CD4-positive, alpha-beta T cell treated with Interleukin-15 for 4 hours (primary cell): ENCODE results near the gene TEAD1.

Experiments
- DNase-seq: peaks from one replicate; pipeline ENCODE4 v3.0.0-alpha.2; 2020; ENCODE audit warnings: low spot score

TEAD1 gene

DNA sequence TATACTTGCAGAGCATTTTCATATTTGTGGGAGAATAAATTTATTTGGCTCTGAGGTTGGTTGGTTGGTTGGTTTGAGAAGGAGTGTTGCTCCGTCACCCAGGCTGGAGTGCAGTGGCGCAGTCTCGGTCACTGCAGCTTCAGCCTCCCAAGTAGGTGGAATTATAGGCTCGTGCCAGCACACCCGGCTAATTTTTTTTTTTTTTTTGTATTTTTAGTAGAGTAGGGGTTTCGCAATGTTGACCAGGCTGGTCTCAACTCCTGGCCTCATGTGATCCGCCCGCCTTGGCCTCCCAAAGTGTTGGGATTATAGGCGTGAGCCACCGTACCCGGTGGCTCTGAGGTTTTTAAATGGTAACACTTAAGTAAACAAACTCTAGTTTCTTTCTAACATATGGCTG, 161.1 kb downstream of the TEAD1 start:
- DNase-seq, result no peak

DNA sequence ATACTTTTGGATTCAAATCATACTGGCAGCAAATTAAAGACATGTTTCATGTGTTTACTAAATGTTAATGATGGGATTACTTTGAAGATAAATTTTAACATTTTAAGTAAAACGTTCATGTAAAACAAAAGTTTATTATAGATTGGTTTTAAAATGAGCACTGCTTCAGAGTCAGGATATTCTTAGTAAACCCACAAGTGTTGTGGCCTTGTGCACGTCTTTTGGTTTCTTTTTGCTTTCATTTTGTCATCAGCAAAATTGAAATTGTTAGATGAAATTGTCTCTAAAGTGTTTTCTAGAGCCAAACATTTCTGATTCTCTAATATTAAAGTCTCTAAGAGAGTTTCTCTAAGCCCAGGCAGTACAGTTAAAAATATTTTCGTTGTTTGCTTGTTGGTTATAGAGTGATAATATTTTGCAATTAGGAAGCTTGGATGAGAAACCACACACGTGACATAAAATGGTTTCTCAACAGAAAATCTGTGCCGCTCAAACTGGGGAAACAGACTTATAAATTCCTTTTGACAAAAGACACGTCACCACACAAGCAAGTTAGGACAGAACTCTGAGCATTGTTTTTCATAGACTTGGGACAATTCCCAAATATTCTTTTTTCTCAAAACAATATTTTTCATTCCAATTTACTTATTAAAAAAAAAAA, 164.4 kb downstream of the TEAD1 start:
- DNase-seq, result no peak

DNA sequence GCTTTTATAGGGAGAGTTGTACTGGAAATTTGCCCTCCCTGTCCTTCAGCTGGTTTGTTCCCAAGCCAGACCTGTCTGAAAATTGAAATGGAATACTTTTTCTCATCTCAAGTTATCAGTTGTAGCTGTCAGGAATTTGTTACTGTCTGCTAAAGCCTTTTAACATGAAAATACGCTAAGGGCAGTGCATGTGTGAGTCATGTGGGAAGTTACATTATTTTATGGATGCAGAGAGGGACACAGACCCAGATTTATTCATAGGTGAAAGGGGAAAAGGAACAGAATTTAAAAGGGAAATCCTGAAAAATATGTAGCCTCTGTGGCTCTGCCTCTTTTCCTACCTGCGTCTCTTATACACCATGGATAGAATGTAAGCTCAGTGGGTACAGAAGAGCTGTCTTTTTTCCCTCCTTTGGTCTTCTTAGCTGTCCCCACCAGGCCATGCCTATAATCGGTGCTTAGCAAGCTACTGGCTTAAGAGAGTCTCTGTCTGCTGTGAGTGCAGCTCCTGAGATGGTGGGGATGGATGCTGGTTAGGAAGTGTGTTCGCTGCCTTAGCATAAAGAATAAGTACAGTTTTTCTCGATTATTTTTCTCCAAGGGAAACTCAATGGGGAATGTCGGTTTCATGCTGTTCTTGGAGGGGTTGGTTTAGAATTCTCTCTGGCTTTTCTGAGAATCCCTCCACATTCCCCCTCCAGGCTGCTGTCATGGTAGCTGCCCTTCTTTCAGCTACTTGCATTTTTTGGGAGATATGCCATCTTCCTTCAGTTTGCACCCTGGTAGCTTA, 166.8 kb downstream of the TEAD1 start:
- DNase-seq, result no peak

DNA sequence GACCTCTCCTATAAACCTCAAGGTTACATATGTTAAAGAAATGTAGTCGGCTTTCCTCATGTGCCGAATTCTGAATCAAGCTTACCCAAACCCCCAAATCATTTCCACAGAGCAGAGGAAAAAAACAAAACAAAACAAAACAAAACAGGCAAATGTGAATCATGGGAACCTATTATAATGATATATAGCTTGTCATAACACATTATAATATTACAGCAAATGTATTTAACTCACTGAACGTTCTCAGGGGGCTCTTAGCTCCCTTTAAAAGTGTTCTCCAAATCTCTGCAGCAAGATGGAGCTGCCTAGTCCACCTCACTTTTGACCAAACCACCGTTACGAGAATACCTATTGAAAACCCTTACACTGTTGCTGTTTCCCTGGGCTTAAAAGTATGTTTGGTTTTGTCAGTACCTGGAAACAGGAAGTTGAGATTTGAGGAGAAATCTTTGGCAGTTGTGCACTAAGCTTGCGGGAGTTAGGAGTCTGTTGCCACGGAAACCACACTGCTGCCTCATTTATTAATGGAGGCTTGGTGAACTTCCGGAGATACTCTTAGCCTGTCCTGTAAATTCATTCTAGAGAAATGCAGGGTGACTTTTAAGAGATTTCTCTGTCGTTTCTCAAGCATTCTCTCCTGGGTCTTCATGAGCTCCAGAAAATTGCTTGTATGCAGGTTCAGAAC, 167.9 kb downstream of the TEAD1 start:
- DNase-seq, result no peak

DNA sequence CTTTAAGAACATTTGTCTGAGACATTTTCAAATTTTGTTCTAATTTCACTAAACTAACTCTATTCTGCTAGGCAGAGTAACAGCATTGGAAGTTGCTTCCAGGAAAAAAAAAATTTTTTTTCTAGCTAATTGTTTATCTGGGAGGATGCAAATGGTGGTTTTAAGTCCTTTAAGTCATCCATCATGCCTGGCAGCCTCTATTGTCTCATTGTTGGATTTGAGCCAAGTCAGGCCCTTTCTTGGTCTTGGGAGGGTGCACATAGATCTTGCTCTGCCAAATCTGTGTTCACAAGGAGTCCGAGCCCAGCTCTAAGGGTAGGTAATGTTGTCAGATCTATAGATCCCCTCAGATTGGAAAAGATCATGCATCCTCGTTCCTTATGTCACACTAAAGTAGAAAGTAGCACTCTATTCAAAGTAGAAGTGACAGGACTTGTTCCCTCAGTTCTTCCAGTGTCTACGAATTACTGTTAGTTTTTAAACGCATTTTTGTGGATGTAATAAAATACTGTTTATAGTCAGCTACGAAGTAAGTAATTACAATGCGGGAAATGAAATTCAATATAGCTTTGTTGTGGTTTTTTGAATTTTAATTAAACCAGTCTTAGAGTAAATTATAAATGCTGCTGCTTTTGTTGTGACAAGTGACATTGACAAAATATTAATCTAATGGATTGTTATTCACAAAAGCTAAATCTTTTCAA, 168.9 kb downstream of the TEAD1 start:
- DNase-seq, result no peak

DNA sequence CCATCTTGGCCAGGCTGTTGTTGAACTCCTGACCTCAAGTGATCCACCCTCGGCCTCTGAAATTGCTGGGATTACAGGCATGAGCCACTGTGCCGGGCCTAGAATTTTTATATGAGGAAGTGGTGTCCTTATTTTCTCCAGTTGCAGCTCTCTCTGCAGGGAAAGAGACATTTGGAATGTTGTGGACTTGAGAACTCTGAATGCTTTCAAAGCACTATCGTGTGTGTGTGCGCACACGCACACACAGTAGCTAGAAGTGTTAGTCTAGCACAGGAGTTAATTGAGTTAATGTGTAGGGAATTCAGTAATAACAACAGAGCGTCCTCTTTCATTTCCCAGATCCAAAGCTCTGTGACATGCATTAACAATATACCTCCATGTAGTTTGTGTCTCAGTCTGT, 170.9 kb downstream of the TEAD1 start:
- no peak for DNase-seq

DNA sequence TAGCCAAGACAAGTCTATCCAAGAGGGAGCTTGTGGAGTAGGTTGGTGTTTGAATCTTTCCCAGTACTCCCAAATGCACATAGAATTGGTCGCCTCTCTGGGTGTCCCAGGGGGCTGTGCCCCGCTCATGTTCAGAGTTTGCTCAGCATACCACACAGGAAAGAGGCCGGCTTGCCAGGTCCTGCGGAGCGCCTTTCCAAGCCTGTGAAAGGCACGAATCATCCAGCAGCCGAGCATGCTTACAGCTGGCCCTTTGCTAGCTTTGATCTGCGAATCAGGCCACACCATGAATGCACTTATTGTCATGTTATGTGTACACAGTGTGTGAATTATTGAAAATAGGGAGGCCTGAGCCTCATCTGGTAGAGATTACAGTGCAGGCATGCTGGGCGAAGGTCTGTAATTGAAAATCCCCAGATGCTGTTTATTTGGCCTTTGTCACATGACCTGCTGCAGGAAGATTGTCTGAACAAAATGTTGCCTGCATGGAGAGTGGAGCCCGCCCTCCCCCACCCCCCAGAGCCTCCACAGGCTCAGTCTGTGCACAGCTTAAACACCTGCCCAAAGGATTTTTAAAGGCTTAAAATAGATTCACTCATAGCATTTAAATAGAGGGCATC, 171.6 kb downstream of the TEAD1 start:
- no peak for DNase-seq

DNA sequence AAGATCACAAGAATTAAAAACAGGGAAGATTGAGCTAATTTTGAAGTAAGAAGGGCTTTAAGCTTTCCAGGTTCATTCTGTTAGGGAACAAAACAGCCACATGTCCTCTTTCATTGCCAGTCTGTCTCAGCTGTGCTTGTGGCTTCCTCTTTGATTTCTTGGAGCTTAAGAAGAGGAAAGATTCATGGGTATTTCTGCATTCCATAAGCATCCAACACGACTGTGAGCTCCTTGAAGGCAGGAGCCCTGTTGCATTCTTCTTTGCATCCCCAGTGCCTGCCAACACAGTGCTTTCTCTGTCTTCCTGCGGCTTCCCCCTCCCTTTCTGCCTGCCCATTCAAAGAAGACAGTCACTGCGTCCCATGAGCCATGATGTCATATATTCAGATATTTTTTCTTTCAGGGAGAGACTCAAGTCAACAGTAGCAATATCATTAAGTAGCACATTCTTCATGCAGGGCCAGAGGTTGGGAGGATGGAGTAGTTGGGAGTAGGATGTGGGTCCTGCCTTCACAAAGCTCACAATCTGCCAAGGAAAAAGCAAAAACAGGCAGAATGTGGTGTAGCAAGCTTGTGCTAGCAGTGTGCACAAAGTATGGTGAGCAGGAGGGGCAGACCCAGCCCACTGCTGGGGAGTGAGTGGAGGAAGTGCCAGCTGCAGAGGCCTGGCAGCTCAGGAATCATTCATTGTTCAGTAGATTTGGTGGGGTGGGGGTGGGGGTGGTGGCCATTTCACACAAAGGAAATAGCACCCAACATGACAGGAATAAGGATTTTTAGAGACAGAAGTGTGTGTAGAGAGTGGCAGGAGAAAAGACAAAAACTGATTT, 172.8 kb downstream of the TEAD1 start:
- no peak for DNase-seq

DNA sequence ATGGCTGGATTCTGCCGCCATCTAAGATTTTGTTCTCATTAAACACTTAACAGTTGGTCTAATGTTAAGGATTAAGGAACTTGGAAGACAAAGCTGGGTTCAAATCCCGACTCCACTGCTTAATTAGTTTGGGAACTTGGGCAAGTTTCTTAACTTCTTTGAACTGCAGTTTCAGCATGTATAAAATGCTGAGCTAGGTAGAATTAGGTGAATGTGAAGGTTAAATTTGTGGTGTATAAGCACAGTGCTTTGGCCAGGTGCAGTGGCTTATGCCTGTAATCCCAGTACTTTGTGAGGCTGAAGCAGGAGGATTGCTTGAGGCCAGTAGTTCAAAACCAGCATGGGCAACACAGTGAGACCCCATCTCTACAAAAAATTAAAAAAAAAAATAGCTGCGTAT, 174.2 kb downstream of the TEAD1 start:
- no peak for DNase-seq

DNA sequence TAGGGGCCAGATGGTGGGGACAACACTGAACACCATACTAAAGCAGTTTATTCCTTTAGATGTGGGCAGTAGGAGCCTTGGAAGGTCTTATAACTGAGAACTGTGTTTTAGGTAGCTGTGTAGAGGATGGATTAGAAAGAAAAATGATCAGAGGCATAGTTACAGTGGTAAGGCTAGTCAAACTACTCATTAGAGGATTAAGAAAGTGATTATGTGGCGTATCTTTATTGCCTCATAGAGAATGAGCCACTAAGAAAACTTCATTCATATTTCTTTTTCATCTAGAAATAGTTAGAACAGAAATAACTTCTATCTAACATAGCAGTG, 179.1 kb downstream of the TEAD1 start:
- no peak for DNase-seq

DNA sequence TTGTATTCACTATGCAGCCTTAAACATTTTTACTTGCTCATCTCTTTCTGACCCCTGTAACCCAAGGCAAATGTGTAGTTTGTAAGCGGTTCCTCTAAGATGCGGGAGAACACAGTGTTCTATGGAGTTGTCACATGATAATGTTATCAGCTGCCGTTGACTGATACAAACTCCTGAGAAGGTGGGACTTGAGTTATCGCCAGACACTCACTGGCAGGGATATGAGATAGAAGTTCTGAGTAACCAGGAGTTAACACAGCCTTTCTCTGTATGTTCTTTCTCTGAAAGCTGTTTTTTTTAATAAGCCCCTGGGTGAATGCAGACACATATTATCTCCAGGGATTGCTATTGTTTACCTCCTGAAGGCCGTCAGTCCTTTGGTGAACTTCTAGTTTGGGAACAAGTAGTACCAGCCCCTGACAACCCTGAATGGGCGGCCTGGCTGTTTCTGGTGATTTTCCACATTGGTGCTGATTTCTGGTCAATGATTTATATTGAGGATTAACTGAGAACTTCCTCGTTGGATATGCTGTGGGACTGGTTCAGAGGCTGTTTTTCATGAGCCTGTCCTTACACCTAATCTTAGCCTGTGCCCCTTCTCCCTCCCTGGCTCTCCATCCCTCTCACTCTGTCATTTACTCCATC, 179.6 kb downstream of the TEAD1 start:
- DNase-seq, result no peak

DNA sequence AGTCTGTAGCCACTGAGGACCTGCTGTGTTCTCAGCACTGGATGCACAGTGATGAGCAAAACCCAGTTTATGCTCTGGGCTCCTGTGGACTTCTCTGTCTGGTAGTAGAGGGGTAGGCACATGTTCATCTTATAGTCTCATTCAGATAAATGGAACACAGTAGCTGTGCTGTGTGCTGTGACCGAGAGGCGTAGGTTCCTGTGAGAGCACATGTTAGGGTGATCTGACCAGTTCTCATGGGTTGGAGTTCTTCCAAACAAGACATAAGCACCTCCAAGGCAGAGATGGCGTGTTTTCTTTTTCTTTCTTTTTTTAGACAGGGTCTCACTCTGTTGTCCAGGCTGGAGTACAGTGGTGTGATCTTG, 180.1 kb downstream of the TEAD1 start:
- no peak for DNase-seq

DNA sequence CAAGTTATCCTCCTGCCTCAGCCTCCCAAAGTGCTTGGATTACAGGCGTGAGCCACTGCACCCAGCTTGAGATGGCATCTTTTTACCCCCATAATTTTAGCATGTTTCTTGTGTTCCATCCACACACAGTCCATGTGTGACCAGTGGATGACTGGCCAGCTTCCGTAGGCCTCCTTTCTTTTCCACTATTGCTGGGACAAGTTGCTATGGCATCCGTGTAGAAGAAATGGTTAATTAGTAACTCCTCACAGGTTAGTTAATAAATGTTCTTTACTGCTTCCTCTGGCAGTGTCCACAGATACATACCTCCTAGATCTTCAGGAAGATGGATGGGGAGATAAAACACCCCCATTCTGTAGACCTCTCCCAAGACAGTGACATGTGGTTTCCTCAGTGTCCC, 180.6 kb downstream of the TEAD1 start:
- DNase-seq, result no peak

DNA sequence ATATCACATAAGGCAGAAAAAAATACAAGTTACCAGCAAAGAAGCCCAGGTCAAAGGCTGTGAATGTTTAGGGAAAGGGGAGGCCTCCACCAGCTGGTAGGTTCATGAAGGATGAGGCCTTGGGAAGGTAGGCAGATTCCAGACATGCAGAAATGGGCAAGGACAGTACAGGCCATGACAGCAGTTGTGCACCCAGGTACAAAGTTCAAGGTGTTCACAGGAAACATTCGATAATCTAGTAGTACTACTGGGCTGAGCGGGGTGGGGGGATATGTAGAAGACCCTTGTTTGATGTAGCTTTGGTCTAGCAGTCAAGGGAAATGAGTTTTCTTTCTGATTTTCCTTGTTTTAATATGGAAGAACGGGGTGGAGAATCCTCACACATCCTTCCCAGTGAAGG, 182.1 kb downstream of the TEAD1 start:
- DNase-seq, result no peak

DNA sequence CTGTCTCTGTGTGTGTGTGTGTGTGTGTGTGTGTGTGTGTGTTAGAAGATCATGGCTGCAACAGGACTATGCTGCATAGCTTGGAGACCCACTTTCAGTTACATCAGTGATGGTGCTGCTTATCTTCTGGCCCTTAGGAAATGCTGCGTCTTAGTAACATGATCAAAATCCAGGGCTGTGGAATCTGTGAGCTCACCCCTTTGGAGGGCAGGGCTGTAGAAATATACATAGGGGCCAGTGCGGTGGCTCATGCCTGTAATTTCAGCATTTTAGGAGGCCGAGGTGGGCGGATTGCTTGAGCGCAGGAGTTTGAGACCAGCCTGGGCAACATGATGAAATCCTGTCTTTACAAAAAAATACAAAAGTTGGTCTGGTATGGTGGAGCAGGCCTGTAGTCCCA, 183.4 kb downstream of the TEAD1 start:
- no peak for DNase-seq

DNA sequence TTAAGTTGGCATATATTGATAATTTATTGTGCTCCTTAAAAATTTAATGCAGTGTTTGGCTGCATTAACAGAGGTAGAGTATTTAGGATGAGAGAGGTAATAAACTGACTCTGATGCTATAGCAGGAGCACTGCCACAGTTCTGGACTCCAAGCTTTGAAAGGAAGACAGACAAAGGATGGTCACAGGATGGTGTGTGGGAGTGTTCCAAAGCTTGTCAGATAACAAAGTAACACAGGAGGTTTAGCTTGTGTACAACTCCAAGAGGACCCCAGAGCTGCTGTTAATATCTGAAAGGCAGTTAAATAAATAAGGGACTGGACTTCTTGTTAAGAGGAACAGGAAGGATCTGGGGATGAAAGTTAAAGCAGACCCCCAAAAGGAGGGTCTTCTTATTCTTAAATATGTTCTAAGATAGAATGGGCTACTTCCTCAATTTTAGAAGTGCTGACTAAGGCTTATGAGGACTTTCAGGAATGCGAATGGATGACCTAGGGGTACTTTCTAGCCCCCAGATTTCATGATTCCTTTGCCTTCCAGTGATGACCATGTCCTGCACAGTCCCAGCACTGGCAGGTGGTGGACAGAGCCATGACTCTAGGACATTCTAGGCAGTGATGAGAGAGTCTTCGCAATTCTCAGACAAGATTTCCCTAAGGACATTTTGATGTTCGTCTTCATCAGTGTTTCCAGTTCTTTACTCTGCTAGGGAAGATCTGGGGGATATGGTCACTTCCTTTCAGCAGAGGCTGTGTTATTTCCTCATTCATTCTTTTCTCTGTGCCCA, 185.8 kb downstream of the TEAD1 start:
- no peak for DNase-seq

DNA sequence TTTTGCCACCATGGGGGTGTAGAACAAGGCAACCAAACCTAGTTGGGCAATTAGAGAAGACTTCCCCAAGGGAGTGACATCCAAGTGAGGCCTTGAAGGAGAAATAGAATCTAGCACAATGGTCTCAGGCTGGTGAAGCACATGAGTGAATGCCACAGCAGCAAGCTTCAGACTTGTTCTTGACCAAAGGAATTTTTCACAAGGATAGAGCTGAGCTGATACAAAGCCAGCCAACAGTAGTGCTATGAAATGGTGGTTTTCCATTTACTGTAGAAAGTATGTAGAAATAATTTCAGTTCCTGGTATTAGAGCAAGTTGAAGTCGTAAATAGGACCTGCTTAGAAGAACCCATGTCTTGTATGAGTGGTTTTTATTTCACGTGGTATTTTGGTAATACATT, 186.6 kb downstream of the TEAD1 start:
- no peak for DNase-seq

DNA sequence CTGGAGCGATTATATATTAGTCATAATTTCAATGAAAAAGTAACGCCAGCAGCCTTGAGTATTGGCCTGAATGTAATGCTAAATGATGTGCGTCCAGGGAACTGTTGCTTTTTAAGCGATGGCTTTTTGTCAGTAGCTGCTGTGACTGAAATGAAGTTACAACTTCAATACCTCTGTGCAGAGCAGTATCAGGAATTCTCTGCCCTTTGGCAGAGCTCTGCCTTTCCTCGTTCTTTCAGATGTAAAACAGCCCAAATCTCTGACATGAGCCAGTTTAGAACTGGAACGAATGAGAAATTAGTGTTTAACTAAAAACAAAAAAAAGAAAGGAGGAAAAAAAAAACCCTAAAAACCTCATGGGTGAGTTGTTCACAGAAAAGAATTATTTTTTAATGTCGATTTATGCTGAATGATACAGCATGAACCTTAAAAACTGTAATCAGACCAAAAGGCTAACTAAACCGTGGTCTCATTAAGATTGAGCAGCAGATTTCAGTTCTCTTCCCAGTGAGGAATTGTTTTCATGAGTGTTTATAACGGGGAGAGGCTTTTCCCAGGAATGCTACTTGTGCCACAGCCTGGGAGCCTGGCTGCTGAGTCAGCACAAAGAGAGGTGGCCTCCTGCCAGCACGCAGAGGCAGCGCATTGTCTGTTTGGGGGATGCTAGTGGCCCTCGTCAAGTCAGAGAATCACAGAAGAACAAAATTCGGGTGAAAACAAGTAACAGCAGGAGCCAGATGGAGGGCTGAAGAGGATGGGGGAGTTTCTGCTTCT, 188.7 kb downstream of the TEAD1 start:
- DNase-seq, result no peak

DNA sequence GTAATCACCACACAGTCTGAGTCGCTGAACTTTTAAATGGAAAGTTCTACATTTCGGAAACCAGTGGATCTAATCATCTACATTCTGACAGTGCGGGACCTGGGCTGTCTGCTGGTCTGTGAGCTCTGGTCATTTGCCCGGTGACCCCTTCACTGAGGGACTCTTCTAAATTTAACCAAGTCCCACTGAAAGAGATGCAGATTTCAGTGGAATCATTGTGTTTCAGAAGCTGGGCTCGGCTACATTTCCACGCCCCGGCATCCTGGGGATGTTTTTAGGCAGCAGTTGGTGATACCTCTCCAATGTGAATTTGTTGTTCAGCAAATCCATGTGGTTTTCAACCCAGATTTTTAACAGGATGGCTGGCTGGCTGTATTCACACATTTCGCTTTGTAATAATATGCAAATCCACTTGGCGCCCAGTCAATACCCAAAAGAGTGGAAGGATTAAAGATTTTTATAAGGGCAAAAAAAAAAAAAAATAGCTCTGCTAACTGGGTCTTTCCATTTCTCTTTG, 189.4 kb downstream of the TEAD1 start:
- no peak for DNase-seq
